Gastroesophageal sphincter (tissue), 3 donors: ENCODE measurements around the gene KCTD21.

Experiments used
- POLR2AphosphoS5 ChIP-seq: sonication (generic); formaldehyde crosslinking; IDR thresholded peaks from one replicate; pipeline ENCODE4 v1.6.1; 2017; ENCODE audit warnings: antibody characterized with exemption
- TF ChIP-seq, protein P1 (sequence below), 4 experiments: fragments of 200-600 bp in 2 of 4; fragments of 450-650 bp in 2 of 4; sonication (generic) in 1 of 4; IDR thresholded peaks; one replicate each; pipeline ENCODE4 v1.5.1; 2017 to 2019; ENCODE audit warnings: antibody characterized with exemption in 4 of 4, mild to moderate bottlenecking in 2 of 4, moderate library complexity in 2 of 4

DNA sequence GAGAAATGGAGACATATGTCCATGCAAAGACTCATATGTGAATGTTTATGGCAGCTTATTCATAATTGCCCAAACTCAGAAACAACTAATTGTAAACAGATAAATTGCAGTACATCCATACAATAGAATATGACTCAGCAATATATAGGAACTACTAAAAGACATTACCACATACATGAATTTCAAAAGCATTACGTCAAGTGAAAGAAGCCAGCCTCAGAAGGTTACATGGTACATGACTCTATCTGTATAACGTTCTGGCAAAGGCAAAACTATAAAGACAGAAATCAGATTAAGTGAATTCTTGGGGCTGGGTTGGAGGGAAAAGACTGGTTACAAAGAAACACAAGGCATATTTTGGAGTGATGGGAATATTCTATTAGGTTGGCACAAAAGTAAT, 7.2 kb downstream of the KCTD21 start:
- TF ChIP-seq POLR2AphosphoS5 = no peak
- TF ChIP-seq, protein P1, sequence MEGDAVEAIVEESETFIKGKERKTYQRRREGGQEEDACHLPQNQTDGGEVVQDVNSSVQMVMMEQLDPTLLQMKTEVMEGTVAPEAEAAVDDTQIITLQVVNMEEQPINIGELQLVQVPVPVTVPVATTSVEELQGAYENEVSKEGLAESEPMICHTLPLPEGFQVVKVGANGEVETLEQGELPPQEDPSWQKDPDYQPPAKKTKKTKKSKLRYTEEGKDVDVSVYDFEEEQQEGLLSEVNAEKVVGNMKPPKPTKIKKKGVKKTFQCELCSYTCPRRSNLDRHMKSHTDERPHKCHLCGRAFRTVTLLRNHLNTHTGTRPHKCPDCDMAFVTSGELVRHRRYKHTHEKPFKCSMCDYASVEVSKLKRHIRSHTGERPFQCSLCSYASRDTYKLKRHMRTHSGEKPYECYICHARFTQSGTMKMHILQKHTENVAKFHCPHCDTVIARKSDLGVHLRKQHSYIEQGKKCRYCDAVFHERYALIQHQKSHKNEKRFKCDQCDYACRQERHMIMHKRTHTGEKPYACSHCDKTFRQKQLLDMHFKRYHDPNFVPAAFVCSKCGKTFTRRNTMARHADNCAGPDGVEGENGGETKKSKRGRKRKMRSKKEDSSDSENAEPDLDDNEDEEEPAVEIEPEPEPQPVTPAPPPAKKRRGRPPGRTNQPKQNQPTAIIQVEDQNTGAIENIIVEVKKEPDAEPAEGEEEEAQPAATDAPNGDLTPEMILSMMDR (IDR thresholded peaks at IDR 0.05) = no peak
